ENCODE data around the gene AARS1. TPM values are rescaled to one million over a fixed set of nuclear protein-coding genes. Genes with fewer than 3 reads are reported as not detected.
"Not testable (repeated sequence)": the region's sequence is repeated elsewhere in the genome, so short reads cannot be mapped to it uniquely, and the experiment has no call there.

The AARS1 gene
- total RNA-seq, 2 donors from 2014 or later: 45.3 to 97.8 TPM

DNA sequence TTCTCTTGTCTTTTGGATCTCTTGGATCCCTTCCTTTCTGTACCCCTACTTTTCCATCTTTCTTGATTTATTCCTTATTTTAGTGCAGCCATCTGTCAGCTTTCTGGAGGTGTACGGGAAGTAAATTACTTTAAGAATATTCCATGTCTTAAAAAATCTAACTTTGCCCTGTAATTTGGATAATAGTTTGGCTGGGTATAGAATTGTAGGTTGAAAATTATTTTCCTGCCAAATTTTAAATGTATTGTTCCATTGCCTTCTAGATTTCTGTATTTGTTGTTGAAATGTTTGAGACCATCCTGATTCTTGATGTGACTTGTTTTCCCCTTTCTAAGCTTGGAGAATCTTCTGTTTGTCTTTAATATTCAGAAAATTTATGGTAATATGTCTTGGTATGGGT, 11.8 kb upstream of the AARS1 start:
- Histone ChIP-seq H3K27ac (no peak overlapping the region), H3K9ac (ENCODE audit: low read depth in 2 of 2, low read length in 2 of 2) (no peak overlapping the region), H3K36me3 (no peaks in the 10 kb centered on the region), H3K4me3 (no peak overlapping the region), H3K27me3 (no peaks in the 10 kb centered on the region), H3K9me3 (no peaks in the 10 kb centered on the region), H3K4me1 (no peaks in the 10 kb centered on the region)
- TF ChIP-seq, protein P1, sequence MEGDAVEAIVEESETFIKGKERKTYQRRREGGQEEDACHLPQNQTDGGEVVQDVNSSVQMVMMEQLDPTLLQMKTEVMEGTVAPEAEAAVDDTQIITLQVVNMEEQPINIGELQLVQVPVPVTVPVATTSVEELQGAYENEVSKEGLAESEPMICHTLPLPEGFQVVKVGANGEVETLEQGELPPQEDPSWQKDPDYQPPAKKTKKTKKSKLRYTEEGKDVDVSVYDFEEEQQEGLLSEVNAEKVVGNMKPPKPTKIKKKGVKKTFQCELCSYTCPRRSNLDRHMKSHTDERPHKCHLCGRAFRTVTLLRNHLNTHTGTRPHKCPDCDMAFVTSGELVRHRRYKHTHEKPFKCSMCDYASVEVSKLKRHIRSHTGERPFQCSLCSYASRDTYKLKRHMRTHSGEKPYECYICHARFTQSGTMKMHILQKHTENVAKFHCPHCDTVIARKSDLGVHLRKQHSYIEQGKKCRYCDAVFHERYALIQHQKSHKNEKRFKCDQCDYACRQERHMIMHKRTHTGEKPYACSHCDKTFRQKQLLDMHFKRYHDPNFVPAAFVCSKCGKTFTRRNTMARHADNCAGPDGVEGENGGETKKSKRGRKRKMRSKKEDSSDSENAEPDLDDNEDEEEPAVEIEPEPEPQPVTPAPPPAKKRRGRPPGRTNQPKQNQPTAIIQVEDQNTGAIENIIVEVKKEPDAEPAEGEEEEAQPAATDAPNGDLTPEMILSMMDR (IDR thresholded peaks at IDR 0.05): no peak
- intact Hi-C loops (cut with DNase I): no loop called here
- no peak for DNase-seq

DNA sequence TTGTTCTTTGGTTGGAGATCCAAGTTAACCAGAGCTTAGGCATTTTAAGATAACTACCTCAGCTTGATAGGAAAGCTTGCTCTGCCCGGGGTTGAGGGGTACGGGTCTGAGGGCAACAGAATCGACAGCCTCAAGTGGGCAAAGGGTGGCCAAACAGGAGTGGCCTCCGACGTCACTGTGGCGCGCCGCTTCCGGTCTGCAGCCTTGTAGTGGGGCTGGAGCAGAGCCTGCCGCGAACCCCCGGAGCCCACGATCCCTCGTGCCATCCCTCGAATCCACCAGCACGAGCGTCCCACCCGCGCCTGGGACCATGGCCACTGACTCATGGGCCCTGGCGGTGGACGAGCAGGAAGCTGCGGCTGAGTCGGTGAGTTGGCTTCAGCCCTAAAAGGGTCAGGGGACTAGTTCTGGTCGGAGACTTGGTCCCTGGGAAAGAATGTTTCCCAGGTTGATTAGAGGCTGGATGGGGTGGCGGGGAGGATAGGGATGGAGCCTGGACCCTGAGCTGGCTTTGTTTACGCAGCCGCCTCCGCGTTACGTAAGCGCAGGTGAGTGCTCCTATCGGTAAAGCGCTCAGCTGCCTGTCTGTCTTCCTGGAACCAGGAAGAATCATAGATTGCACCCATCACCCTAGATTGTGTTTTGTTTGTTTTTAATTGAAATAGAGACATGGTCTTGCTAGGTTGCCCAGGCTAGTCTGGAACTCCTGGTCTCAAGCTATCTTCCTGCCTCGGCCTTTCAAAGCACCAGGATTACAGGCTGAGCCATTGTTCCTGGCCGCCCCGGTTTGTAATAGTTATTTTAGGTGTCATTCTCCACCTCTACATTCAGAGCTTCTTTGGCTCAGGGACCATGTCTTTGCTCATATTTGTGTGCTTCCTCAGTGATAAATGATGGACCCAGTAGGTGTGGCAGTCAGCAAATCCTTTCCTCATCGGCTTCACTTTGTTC, 10.0 kb upstream of the AARS1 start, which contains the start of gene DDX19B:
Gene DDX19B (plus strand): TSS at position 199 of the 951 bp plus-strand sequence. CDS start 112 bp downstream, at position 311.
- H3K9ac ChIP-seq (ENCODE audit: low read depth in 2 of 2, low read length in 2 of 2): peak within 1 kb of the TSS; percentile 97
- TF ChIP-seq, protein P1 (IDR thresholded peaks at IDR 0.05): no peak
- DNase-seq: peak; percentile 85
- no peaks in the 10 kb centered on the region for H3K36me3 ChIP-seq
- H3K4me3 ChIP-seq: peak within 1 kb of the TSS; percentile 54
- peak within 1 kb of the TSS; percentile 79 for H3K27ac ChIP-seq
- no peaks in the 10 kb centered on the region for H3K4me1 ChIP-seq
- H3K27me3 ChIP-seq: no peaks in the 10 kb centered on the region
- intact Hi-C loops (cut with DNase I): no loop called here
- H3K9me3 ChIP-seq: no peaks in the 10 kb centered on the region

DNA sequence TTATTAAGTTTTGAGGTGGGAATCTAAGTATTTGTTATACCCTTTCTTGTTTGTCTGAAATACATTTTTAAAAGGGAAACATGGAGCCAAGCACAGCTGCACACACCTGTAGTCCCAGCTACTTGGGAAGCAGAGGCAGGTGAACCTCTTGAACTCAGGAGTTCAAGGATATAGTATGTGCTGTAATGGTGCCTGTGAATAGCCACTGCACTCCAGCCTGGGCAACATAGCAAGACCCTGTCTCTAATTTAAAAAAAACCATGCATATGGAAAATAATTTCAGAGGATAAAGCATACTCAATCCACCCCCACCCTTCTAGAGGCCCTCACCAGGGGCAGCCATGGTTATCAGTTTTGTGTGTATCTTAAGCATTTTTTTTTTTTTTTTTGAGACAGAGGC, 6.3 kb upstream of the AARS1 start:
- H3K9ac ChIP-seq (ENCODE audit: low read depth in 2 of 2, low read length in 2 of 2): no peak overlapping the region
- no peak overlapping the region for H3K27ac ChIP-seq
- H3K27me3 ChIP-seq: no peaks in the 10 kb centered on the region
- H3K36me3 ChIP-seq: no peaks in the 10 kb centered on the region
- no peak for DNase-seq
- no peaks in the 10 kb centered on the region for H3K4me1 ChIP-seq
- intact Hi-C loops (cut with DNase I): no loop called here
- H3K4me3 ChIP-seq: no peak overlapping the region
- TF ChIP-seq, protein P1 (IDR thresholded peaks at IDR 0.05): no peak
- no peaks in the 10 kb centered on the region for H3K9me3 ChIP-seq

DNA sequence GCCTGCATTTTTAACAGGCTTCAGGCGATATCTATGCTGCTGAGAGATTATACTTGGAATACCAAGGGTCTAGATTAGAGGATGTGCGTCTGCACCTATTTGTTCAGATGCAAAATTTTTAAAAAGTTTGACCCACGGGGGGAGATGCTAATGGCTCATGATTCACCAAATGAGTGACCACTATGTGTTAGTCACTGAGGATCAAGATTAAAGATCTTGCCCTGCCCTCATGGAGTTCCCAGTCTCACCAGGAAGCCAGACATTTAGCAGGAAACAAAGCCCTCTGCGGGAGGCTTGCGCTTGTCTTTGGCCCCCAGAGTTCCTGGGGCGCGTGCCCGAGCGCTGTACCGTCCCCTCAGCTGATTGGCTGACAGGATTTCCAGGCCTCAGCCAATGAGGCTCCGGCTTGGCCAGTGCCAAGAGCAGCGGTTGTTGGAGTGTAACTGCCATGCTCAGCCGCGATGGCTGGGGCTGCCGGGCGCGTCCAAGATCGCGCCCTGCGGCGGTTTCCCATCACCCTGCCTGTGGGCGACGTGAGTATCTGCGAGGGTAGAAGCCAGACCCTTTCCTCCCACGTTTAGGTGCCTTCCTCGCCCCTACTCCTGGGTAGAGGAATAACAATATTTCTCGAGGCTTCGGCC, 5.2 kb upstream of the AARS1 start:
- TF ChIP-seq, protein P1 (IDR thresholded peaks at IDR 0.05): no peak
- no peaks in the 10 kb centered on the region for H3K4me1 ChIP-seq
- no peak overlapping the region for H3K27ac ChIP-seq
- intact Hi-C loops (cut with DNase I): loop anchor here (5.0 kb wide), 1 partner anchor 53 kb away; the partner anchor contains the start of gene DDX19A
- no peak overlapping the region for H3K4me3 ChIP-seq
- no peak overlapping the region for H3K9ac ChIP-seq (ENCODE audit: low read depth in 2 of 2, low read length in 2 of 2)
- no peak for DNase-seq
- H3K36me3 ChIP-seq: no peaks in the 10 kb centered on the region
- H3K9me3 ChIP-seq: no peaks in the 10 kb centered on the region
- H3K27me3 ChIP-seq: no peaks in the 10 kb centered on the region

DNA sequence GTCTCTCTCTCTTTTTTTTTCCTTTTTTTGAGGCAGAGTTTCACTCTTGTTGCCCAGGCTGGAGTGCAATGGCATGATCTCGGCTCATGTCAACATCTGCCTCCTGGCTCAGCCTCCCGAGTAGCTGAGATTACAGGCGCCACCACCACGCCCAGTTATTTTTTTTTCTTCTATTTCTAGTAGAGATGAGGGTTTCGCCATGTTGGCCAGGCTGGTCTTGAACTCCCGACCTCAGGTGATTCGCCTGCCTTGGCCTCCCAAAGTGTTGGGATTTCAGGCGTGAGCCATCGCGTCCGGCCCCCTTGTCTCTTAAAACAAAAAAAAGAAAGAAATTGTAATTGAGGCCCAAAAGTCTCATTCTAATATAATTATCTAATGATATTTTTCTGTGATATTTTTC, 2.8 kb upstream of the AARS1 start:
- not testable (repeated sequence) for H3K9ac ChIP-seq (ENCODE audit: low read depth in 2 of 2, low read length in 2 of 2); H3K9me3 ChIP-seq; H3K4me3 ChIP-seq; DNase-seq; H3K27ac ChIP-seq; H3K27me3 ChIP-seq; H3K36me3 ChIP-seq; H3K4me1 ChIP-seq
- intact Hi-C loops (cut with DNase I): loop anchor here (5.0 kb wide), 1 partner anchor 55 kb away; the partner anchor contains the start of gene DDX19A

Measured in colonic mucosa (tissue), 4 donors.